Epithelial cell of esophagus (primary cell): ENCODE data around the gene TNC.

Experiments used
- DNase-seq: peaks from one replicate; pipeline ENCODE4 v3.0.0; 2010; ENCODE audit warnings: low read depth
- H3K4me3 ChIP-seq: 2 replicates; pipeline ENCODE4 v1.5.1; 2011; ENCODE audit warnings: mild to moderate bottlenecking, low read length, control low read depth
- CTCF ChIP-seq: IDR thresholded peaks from 2 replicates; pipeline ENCODE4 v1.5.1; 2011; ENCODE audit warnings: low read depth, mild to moderate bottlenecking, low read length, control low read depth, inconsistent platforms; ENCODE audit not compliant: insufficient read depth; ENCODE audit errors: missing control alignments

The TNC gene

DNA sequence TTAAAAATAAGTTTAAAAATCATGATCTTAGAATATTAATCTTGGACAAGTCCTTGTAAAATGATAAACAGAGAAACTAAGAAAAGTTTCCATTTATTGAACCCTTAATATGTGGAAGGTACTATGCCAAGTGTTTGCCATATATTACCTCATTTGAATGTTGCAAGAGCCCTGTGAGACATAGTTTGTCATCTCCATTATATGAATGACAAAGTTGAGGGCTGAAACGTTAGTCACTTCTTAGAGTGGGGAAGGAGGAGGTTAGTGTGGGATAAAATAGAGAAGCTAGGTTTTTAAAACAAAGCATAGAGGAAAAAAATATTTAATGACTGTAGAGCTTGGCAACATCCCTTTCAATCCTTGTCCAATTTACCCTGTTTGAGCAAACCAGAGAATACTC lies 2.0 kb downstream of the TNC start:
- no peak overlapping the region for H3K4me3 ChIP-seq
- TF ChIP-seq CTCF: no peak
- DNase-seq: peak; percentile 91

DNA sequence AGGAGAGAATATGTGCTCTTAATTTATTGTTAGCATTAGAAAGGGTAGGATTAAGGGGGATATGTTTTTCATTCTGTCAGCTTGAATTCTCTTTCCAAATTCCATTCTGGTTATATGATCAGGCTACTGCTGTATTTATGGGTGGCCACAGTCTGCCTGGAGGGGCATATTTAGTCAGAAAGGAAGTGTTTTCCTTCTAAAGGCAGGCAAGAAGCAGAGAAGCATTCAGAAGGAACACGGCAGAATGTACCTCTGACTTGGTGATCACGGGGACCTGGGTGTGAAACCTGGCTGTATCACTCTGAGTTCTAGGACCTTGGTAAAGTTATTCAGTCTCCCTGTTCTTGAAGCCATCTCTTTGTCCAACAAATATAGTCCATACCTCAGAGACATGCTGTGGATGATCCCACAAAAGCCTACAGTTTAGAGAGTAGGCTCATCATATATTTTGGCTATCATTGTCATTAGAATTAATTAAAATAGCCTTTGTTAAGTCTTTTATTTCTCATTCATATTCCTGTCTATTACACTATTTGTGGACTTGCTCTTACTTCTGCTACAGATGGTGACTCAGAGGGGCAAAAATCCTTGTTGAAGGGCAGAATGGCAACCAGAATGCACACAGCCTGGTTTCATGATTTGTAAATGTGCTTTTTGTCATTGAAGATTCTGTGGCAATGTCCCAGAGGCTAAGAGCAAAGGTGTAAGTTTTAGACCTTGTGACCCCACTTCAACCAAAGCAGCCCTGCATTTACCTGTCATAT lies 2.7 kb downstream of the TNC start:
- H3K4me3 ChIP-seq: no peak overlapping the region
- TF ChIP-seq CTCF: no peak
- peak; percentile 67 for DNase-seq

DNA sequence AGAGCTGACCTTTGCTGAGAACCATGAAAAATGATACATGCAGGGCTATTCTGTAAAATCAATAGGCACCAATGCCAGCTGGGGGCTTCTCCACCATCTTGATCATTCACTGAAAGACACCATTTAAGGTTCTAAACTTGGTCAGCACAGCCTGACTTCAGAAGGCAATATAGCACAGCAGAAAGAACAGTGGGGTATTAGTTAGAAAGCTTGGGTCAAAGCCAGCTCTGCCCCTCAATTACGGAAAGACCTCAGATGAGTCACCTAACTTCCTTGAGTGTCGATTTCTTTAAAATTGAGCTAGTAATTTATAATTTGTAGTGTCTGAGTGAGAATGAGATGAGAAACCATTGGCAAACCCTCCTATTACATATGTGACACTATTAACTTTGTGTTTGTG lies 3.4 kb downstream of the TNC start:
- TF ChIP-seq CTCF: no peak
- no peak overlapping the region for H3K4me3 ChIP-seq
- DNase-seq: no peak

- no peak overlapping the region for H3K4me3 ChIP-seq
- no peak for TF ChIP-seq CTCF
- no peak for DNase-seq
Observed at GRCh38 chr9:115114084-115114483, 3.9 kb downstream of the TNC start.

- DNase-seq: no peak
- TF ChIP-seq CTCF: no peak
- H3K4me3 ChIP-seq: no peak overlapping the region
Observed at GRCh38 chr9:115111874-115112273, 6.1 kb downstream of the TNC start.

DNA sequence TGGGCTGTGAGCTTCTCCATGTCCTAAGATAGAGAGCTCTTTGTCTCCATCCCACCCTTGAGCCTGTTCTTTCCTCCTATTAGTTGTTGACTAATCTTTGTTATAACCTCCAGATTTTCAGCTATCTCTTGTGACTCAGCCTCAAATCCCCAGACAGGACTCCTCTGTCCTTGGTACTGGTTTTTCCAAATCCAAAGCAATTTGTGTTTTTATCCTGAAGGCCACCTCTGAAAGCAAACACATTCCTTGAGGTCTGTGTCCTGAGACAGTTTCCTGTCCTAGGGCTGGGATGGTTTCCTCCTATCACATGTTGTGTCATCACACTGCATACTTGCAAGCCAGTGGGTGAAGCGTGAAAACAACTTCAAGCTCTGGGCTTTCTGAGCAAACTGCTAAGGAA lies 8.5 kb downstream of the TNC start:
- H3K4me3 ChIP-seq: no peak overlapping the region
- no peak for TF ChIP-seq CTCF
- DNase-seq: peak; percentile 65

DNA sequence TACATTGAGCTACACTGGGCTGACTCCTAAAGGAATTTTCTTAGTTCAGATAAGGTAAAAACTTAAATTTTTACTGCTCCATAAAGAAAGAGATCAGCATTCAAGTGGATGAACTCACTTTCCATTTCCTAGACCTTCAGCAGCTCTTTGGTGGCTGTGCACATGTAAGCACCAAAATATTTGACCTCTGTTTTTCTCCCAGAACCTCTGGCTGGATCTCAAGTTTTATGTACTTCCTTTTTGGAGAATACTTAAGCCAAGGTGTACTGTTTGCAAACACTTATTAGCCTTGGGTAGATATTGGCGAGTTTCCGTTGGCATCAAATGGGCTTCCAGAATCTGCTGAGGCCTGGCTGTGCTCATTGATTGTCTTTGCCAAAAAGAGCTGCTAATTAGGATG lies 10.3 kb downstream of the TNC start:
- no peak for TF ChIP-seq CTCF
- no peak overlapping the region for H3K4me3 ChIP-seq
- DNase-seq: no peak
